Osteocyte (in vitro differentiated cells): ENCODE results near the gene TRIM28. TPM values are rescaled to one million over a fixed set of nuclear protein-coding genes. Genes with fewer than 3 reads are reported as not detected.

Experiments used
- DNase-seq: peaks from one replicate; pipeline ENCODE4 v3.0.0; 2021; ENCODE audit warnings: mixed read lengths; ENCODE audit not compliant: unreplicated experiment; ENCODE audit errors: extremely low spot score
- H3K27ac Mint-ChIP-seq: one replicate; pipeline ENCODE4 v1.8.0; 2021; ENCODE audit warnings: mild to moderate bottlenecking, mixed read lengths; ENCODE audit not compliant: unreplicated experiment
- H3K27me3 Mint-ChIP-seq: one replicate; pipeline ENCODE4 v1.8.0; 2021; ENCODE audit warnings: mixed read lengths; ENCODE audit not compliant: unreplicated experiment
- H3K36me3 Mint-ChIP-seq: one replicate; pipeline ENCODE4 v1.8.0; 2021; ENCODE audit warnings: mixed read lengths; ENCODE audit not compliant: unreplicated experiment
- H3K4me1 Mint-ChIP-seq: one replicate; pipeline ENCODE4 v1.8.0; 2021; ENCODE audit warnings: mixed read lengths; ENCODE audit not compliant: unreplicated experiment
- H3K4me3 Mint-ChIP-seq: one replicate; pipeline ENCODE4 v1.8.0; 2021; ENCODE audit warnings: mild to moderate bottlenecking, moderate library complexity, mixed read lengths; ENCODE audit not compliant: unreplicated experiment
- H3K9me3 Mint-ChIP-seq: one replicate; pipeline ENCODE4 v1.8.0; 2021; ENCODE audit warnings: mixed read lengths; ENCODE audit not compliant: unreplicated experiment
- CTCF ChIP-seq: fragments of 200-600 bp; sonication (generic); IDR thresholded peaks from 2 replicates; pipeline ENCODE4 v1.5.0; 2021; ENCODE audit warnings: antibody characterized with exemption, mild to moderate bottlenecking, moderate library complexity
- total RNA-seq: library from RNA; stranded (reverse); gene quantifications from 2 replicates; pipeline ENCODE4 v1.2.1, GENCODE V29; 2021

TRIM28 gene
- total RNA-seq, 1 donor from 2014 or later, result 354 TPM

DNA sequence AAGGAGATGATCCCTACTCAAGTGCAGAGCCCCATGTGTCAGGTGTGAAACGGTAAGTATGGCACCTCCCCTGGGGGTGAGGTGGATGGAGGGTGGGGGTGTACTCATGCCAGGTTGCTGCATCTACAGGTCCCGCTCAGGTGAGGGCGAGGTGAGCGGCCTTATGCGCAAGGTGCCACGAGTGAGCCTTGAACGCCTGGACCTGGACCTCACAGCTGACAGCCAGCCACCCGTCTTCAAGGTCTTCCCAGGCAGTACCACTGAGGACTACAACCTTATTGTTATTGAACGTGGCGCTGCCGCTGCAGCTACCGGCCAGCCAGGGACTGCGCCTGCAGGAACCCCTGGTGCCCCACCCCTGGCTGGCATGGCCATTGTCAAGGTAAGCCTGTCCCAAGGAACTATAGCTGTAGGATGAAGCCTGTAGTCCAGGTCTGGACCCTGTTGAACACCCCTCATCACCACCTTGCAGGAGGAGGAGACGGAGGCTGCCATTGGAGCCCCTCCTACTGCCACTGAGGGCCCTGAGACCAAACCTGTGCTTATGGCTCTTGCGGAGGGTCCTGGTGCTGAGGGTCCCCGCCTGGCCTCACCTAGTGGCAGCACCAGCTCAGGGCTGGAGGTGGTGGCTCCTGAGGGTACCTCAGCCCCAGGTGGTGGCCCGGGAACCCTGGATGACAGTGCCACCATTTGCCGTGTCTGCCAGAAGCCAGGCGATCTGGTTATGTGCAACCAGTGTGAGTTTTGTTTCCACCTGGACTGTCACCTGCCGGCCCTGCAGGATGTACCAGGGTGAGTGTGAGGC lies 5.2 kb downstream of the TRIM28 start:
- no peak for DNase-seq
- Mint-ChIP-seq H3K4me3 (no peak overlapping the region), H3K4me1 (peaks cover 24% of the 10 kb centered on the region), H3K27me3 (no peaks in the 10 kb centered on the region), H3K27ac (no peak overlapping the region), H3K36me3 (peaks cover 35% of the 10 kb centered on the region), H3K9me3 (no peaks in the 10 kb centered on the region)
- TF ChIP-seq CTCF, result no peak

DNA sequence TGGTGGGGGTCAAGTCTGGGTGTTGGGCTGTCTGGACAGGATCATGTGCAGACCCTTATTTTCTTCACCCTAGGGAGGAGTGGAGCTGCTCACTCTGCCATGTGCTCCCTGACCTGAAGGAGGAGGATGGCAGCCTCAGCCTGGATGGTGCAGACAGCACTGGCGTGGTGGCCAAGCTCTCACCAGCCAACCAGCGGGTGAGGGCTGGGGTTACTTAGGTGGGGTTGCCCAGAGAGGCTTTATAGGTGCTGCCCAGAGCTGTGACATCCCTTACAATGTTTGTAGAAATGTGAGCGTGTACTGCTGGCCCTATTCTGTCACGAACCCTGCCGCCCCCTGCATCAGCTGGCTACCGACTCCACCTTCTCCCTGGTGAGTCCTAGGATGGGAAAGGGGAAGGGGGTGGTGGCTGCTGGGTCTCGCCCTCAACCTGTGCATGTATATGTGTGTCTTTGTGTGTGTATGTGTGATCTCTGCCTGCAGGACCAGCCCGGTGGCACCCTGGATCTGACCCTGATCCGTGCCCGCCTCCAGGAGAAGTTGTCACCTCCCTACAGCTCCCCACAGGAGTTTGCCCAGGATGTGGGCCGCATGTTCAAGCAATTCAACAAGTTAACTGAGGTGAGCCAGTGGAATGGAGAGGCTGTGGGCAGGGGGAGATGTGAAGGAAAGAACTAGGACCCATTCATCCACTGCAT lies 5.9 kb downstream of the TRIM28 start:
- Mint-ChIP-seq H3K36me3 (peaks cover 35% of the 10 kb centered on the region), H3K27me3 (no peaks in the 10 kb centered on the region), H3K4me1 (peaks cover 31% of the 10 kb centered on the region), H3K27ac (no peak overlapping the region), H3K4me3 (no peak overlapping the region), H3K9me3 (no peaks in the 10 kb centered on the region)
- DNase-seq, result no peak
- TF ChIP-seq CTCF, result no peak

DNA sequence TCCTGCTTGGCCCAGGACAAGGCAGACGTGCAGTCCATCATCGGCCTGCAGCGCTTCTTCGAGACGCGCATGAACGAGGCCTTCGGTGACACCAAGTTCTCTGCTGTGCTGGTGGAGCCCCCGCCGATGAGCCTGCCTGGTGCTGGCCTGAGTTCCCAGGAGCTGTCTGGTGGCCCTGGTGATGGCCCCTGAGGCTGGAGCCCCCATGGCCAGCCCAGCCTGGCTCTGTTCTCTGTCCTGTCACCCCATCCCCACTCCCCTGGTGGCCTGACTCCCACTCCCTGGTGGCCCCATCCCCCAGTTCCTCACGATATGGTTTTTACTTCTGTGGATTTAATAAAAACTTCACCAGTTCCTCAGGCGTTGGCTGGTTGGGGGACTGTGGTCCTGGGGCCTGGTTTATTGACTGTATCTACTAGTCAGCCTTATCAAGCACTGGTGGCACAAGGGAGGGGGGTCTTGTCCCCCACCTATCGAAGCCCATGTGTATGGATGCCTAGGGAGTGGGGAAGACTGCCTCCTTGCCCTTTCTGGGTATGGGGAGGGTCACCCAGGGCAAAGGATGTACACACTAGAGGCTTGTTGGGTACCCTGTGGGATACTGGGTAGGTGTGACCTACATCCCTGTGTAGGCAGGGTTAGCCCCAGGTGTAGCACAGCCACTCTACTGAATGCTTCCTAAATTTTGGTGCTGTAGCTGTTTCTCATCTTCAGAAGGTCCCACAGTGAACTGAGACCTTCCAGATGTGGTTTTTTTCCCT lies 6.7 kb downstream of the TRIM28 start:
- TF ChIP-seq CTCF, result no peak
- no peaks in the 10 kb centered on the region for H3K9me3 Mint-ChIP-seq
- H3K4me1 Mint-ChIP-seq, result peaks cover 34% of the 10 kb centered on the region
- H3K4me3 Mint-ChIP-seq, result no peak overlapping the region
- no peaks in the 10 kb centered on the region for H3K27me3 Mint-ChIP-seq
- peaks cover 41% of the 10 kb centered on the region for H3K36me3 Mint-ChIP-seq
- no peak overlapping the region for H3K27ac Mint-ChIP-seq
- no peak for DNase-seq

GRCh38 chr19:58551123-58551497 lies 7.2 kb downstream of the TRIM28 start:
- H3K27ac Mint-ChIP-seq, result no peak overlapping the region
- no peak for TF ChIP-seq CTCF
- no peaks in the 10 kb centered on the region for H3K9me3 Mint-ChIP-seq
- peaks cover 31% of the 10 kb centered on the region for H3K4me1 Mint-ChIP-seq
- no peak for DNase-seq
- peaks cover 39% of the 10 kb centered on the region for H3K36me3 Mint-ChIP-seq
- no peak overlapping the region for H3K4me3 Mint-ChIP-seq
- no peaks in the 10 kb centered on the region for H3K27me3 Mint-ChIP-seq
